CD4-positive, CD25-positive, alpha-beta regulatory T cell (primary cell): ENCODE measurements around the gene MLX. TPM values are rescaled to one million over a fixed set of nuclear protein-coding genes. Genes with fewer than 3 reads are reported as not detected.

Experiments
- ATAC-seq, 2 donors: fragments of 150-1000 bp; cut with Tn5 transposase; one replicate each; pipeline ENCODE4 v1.10.0; 2021; ENCODE audit warnings: low read depth in 2 of 2, moderate number of reproducible peaks in 2 of 2, moderate library complexity in 1 of 2
- DNase-seq, 3 donors: peaks; one replicate each; pipeline versions ENCODE4 v3.0.0 to v3.0.0-alpha.2; 2012 to 2022; ENCODE audit warnings: mixed read lengths in 1 of 3
- H3K27ac ChIP-seq: one replicate; pipeline ENCODE4 v1.7.0; 2013; ENCODE audit warnings: mild to moderate bottlenecking, low read length; ENCODE audit not compliant: insufficient read depth, poor library complexity, severe bottlenecking
- H3K27me3 ChIP-seq: one replicate; pipeline ENCODE4 v1.7.0; 2013; ENCODE audit warnings: low read length; ENCODE audit not compliant: control insufficient read depth, insufficient read depth
- H3K36me3 ChIP-seq: one replicate; pipeline ENCODE4 v1.7.0; 2013; ENCODE audit warnings: mild to moderate bottlenecking, low read length, moderate library complexity; ENCODE audit not compliant: control insufficient read depth, insufficient read depth
- H3K4me1 ChIP-seq: 2 replicates; pipeline ENCODE4 v1.7.0; 2013; ENCODE audit warnings: mild to moderate bottlenecking, low read length; ENCODE audit not compliant: insufficient read depth, control insufficient read depth, poor library complexity, severe bottlenecking
- H3K4me3 ChIP-seq: one replicate; pipeline ENCODE4 v1.7.0; 2013; ENCODE audit warnings: low read depth, mild to moderate bottlenecking, low read length, moderate library complexity
- H3K9me3 ChIP-seq, 2 experiments: 1 replicate in 1 of 2; 2 replicates in 1 of 2; pipeline ENCODE4 v1.7.0; 2013; ENCODE audit warnings: low read length in 2 of 2, mild to moderate bottlenecking in 1 of 2, moderate library complexity in 1 of 2; ENCODE audit not compliant: control insufficient read depth in 2 of 2
- H3K27ac Mint-ChIP-seq, 3 donors: one replicate each; pipeline ENCODE4 v1.8.0; 2020 to 2022; ENCODE audit warnings: mild to moderate bottlenecking in 3 of 3, mixed read lengths in 3 of 3, moderate library complexity in 2 of 3
- H3K27me3 Mint-ChIP-seq: one replicate; pipeline ENCODE4 v1.8.0; 2022; ENCODE audit warnings: mild to moderate bottlenecking, mixed read lengths
- H3K36me3 Mint-ChIP-seq: one replicate; pipeline ENCODE4 v1.8.0; 2020; ENCODE audit warnings: mixed read lengths
- H3K4me1 Mint-ChIP-seq, 4 donors: one replicate each; pipeline ENCODE4 v1.8.0; 2020 to 2022; ENCODE audit warnings: mixed read lengths in 4 of 4, mild to moderate bottlenecking in 1 of 4
- H3K4me3 Mint-ChIP-seq, 4 donors: one replicate each; pipeline ENCODE4 v1.8.0; 2020 to 2022; ENCODE audit warnings: mild to moderate bottlenecking in 4 of 4, mixed read lengths in 4 of 4, moderate library complexity in 3 of 4
- H3K9me3 Mint-ChIP-seq, 7 donors: one replicate each; pipeline ENCODE4 v1.8.0; 2020 to 2022; ENCODE audit warnings: mixed read lengths in 7 of 7, mild to moderate bottlenecking in 3 of 7, moderate library complexity in 2 of 7
- polyA plus RNA-seq, 4 donors: library from polyadenylated mRNA; unstranded; fragments of 300-500 nt; fragmentation: Illumina TruSeq; gene quantifications; one replicate each; pipeline ENCODE4 v1.2.3, GENCODE V29; 2021
- total RNA-seq: library from RNA; stranded (reverse); gene quantifications from one replicate; pipeline ENCODE4 v1.2.3, GENCODE V29; 2022

The MLX gene
- total and polyA plus RNA-seq, 5 donors from 2014 or later = 40.8 to 55.4 (median 44.7) TPM

DNA sequence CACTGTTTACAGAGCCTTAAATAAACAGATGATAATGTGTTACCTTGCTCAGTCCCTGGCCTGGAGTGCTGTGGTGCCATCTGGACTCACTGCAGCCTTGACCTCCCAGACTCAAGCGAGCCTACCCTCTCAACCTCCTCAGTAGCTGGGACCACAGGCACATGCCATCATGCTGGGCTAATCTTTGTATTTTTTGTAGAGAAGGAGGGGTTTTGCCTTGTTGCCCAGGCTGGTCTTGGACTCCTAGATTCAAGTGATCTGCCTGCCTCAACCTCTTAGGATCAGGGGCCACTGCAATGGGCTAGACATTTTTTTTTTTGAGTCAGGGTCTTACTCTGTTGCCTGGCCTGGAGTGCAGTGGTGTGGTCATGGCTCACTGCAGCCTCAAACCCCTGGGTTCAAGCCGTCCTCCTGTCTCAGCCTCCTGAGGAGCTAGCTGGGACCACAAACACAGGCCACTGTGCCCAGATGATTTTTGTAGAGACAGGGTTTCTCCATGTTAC, 35.9 kb upstream of the MLX start:
- H3K4me3 Mint-ChIP-seq = peak overlapping the region in 3 of 4 donors; percentile 76 to 85 (median 84)
- H3K27ac Mint-ChIP-seq = peak overlapping the region; percentile 32 to 59 (median 38)
- H3K36me3 Mint-ChIP-seq = no peaks in the 10 kb centered on the region
- Histone ChIP-seq H3K4me3 (no peak overlapping the region), H3K4me1 (peaks cover 23% of the 10 kb centered on the region), H3K27ac (no peak overlapping the region), H3K36me3 (no peaks in the 10 kb centered on the region), H3K9me3 (no peaks in the 10 kb centered on the region), H3K27me3 (no peaks in the 10 kb centered on the region)
- peaks cover 10 to 45% (median 29%) of the 10 kb centered on the region in 4 donors for H3K4me1 Mint-ChIP-seq
- peaks cover 20% of the 10 kb centered on the region for H3K27me3 Mint-ChIP-seq
- ATAC-seq (no peak), DNase-seq (no peak)
- no peaks in the 10 kb centered on the region for H3K9me3 Mint-ChIP-seq

- Histone ChIP-seq H3K4me3 (peak overlapping the region; percentile 59), H3K27ac (no peak overlapping the region), H3K27me3 (no peaks in the 10 kb centered on the region), H3K9me3 (no peaks in the 10 kb centered on the region), H3K36me3 (no peaks in the 10 kb centered on the region), H3K4me1 (peaks cover 26% of the 10 kb centered on the region)
- peak overlapping the region; percentile 32 to 69 (median 38) for H3K27ac Mint-ChIP-seq
- no peaks in the 10 kb centered on the region for H3K9me3 Mint-ChIP-seq
- peaks cover 20% of the 10 kb centered on the region for H3K27me3 Mint-ChIP-seq
- peak overlapping the region; percentile 39 to 85 (median 80) for H3K4me3 Mint-ChIP-seq
- H3K36me3 Mint-ChIP-seq = no peaks in the 10 kb centered on the region
- peaks cover 10 to 47% (median 30%) of the 10 kb centered on the region in 4 donors for H3K4me1 Mint-ChIP-seq
- DNase-seq (peak; percentile 42 to 49 (median 47)), ATAC-seq (peak in 1 of 2 donors; percentile 21)
Measured at GRCh38 chr17:42531455-42532354, 35.2 kb upstream of the MLX start.

DNA sequence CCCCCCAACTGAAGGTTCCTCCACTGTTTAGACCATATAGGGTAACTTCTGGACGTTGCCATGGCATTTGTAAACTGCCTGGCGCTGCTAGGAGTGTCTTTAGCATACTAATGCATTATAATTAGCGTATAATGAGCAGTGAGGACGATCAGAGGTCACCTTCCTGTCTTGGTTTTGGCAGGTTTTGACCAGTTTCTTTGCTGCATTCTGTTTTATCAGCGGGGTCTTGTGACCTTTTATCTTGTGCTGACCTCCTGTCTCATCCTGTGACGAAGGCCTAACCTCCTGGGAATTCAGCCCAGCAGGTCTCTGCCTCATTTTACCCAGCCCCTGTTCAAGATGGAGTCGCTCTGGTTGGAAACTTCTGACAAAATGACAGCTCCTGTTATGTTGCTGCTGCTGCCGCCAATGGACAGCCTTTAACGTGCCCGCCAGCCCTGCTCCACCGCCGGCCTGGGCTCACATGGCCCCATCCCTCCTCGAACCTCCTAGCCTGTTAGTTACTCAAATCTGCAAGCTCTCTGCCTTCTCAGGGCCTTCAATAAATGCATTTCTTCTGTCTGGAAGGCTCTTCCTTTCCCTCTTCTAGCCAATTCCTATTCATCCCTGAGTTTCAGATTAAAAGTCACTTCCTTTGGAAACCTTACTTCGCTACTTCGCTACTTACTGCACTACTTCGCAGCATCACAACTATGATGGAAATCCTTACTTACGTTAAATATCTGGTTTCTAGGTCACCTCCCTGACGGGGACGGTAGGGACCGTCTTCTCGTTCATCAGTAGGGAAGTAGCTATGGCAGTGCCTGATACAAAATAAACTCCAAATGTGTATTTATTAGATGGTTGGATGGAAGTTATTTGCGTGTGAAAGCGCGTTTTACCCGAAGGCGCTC, 31.5 kb upstream of the MLX start:
- H3K36me3 ChIP-seq = no peaks in the 10 kb centered on the region
- H3K4me3 Mint-ChIP-seq = peak overlapping the region; percentile 69 to 88 (median 80)
- H3K27me3 Mint-ChIP-seq = peaks cover 17% of the 10 kb centered on the region
- H3K27me3 ChIP-seq = no peaks in the 10 kb centered on the region
- H3K4me3 ChIP-seq = peak overlapping the region; percentile 72
- H3K4me1 ChIP-seq = peaks cover 31% of the 10 kb centered on the region
- no peaks in the 10 kb centered on the region for H3K9me3 ChIP-seq
- DNase-seq = no peak
- peak overlapping the region; percentile 65 to 95 (median 72) for H3K27ac Mint-ChIP-seq
- no peak for ATAC-seq
- H3K9me3 Mint-ChIP-seq = no peaks in the 10 kb centered on the region
- H3K27ac ChIP-seq = peak overlapping the region; percentile 67
- H3K36me3 Mint-ChIP-seq = peaks cover 5% of the 10 kb centered on the region
- peaks cover 5 to 42% (median 30%) of the 10 kb centered on the region in 4 donors for H3K4me1 Mint-ChIP-seq

DNA sequence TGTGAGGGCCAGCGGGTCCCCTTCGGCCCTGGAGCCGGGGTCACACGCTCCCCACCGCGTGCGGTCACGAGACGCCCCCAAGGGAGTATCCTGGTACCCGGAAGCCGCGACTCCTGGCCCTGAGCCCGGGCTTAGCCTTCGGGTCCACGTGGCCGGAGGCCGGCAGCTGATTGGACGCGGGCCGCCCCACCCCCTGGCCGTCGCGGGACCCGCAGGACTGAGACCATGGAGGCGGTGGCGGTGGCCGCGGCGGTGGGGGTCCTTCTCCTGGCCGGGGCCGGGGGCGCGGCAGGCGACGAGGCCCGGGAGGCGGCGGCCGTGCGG, 30.9 kb upstream of the MLX start, which contains the start of gene NAGLU:
Gene NAGLU, plus strand, starts transcription at position 194 of the 324 bp plus-strand sequence. Its CDS starts 32 bp downstream, at position 226.
- Mint-ChIP-seq H3K9me3 (no peaks in the 10 kb centered on the region), H3K36me3 (peaks cover 5% of the 10 kb centered on the region), H3K27ac (peak within 1 kb of the TSS; percentile 65 to 95 (median 94)), H3K4me1 (peaks cover 5 to 42% (median 27%) of the 10 kb centered on the region in 4 donors), H3K27me3 (peaks cover 14% of the 10 kb centered on the region), H3K4me3 (peak within 1 kb of the TSS; percentile 76 to 92 (median 88))
- Histone ChIP-seq H3K9me3 (no peaks in the 10 kb centered on the region), H3K27ac (peak within 1 kb of the TSS; percentile 67), H3K36me3 (no peaks in the 10 kb centered on the region), H3K4me3 (peak within 1 kb of the TSS; percentile 72), H3K27me3 (no peaks in the 10 kb centered on the region), H3K4me1 (peaks cover 27% of the 10 kb centered on the region)
- peak; percentile 69 to 89 (median 74) for DNase-seq
- ATAC-seq = peak; percentile 83 to 91

DNA sequence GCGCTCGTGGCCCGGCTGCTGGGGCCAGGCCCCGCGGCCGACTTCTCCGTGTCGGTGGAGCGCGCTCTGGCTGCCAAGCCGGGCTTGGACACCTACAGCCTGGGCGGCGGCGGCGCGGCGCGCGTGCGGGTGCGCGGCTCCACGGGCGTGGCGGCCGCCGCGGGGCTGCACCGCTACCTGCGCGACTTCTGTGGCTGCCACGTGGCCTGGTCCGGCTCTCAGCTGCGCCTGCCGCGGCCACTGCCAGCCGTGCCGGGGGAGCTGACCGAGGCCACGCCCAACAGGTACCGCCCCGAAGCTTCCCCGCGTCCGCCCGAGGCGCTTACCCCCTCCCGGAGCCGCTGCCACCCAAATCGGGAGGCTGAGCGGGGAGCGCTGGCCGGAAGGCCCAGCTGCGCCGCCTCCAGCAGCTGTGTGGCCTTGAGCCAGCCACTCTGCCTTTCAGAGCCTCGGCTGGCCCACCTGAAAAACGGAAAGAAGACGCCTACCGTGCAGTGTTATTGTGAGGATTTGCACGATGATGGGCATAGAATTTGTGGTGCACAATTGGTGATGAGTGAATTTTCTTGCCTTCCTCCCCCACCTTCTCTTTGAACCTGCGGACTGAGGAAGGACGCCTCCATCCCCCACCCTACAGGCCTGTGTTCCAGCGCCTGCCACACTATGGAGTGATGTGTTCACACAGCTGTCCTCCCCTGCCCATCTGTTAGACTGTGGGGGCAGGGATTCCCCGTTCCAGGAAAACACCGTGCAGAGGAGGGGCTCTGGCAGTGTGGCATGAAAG, 30.3 kb upstream of the MLX start:
- Histone ChIP-seq H3K4me1 (peaks cover 28% of the 10 kb centered on the region), H3K27ac (peak overlapping the region; percentile 23), H3K27me3 (no peaks in the 10 kb centered on the region), H3K9me3 (no peaks in the 10 kb centered on the region), H3K36me3 (no peaks in the 10 kb centered on the region), H3K4me3 (peak overlapping the region; percentile 68)
- H3K27ac Mint-ChIP-seq = peak overlapping the region in 2 of 3 donors; percentile 63 to 94
- DNase-seq (peak; percentile 59 to 84 (median 67)), ATAC-seq (peak; percentile 59 to 71)
- H3K36me3 Mint-ChIP-seq = peaks cover 8% of the 10 kb centered on the region
- peaks cover 3 to 42% (median 23%) of the 10 kb centered on the region in 4 donors for H3K4me1 Mint-ChIP-seq
- no peaks in the 10 kb centered on the region for H3K9me3 Mint-ChIP-seq
- H3K27me3 Mint-ChIP-seq = peaks cover 9% of the 10 kb centered on the region
- peak overlapping the region; percentile 71 to 92 (median 88) for H3K4me3 Mint-ChIP-seq

GRCh38 chr17:42537156-42537805, 29.6 kb upstream of the MLX start:
- H3K27ac Mint-ChIP-seq = peak overlapping the region in 1 of 3 donors; percentile 94
- no peaks in the 10 kb centered on the region for H3K27me3 ChIP-seq
- H3K36me3 Mint-ChIP-seq = peaks cover 8% of the 10 kb centered on the region
- peaks cover 24% of the 10 kb centered on the region for H3K4me1 ChIP-seq
- DNase-seq = no peak
- peak overlapping the region; percentile 68 for H3K4me3 ChIP-seq
- no peaks in the 10 kb centered on the region for H3K9me3 ChIP-seq
- no peak overlapping the region for H3K27ac ChIP-seq
- no peaks in the 10 kb centered on the region for H3K9me3 Mint-ChIP-seq
- H3K27me3 Mint-ChIP-seq = peaks cover 5% of the 10 kb centered on the region
- no peaks in the 10 kb centered on the region for H3K36me3 ChIP-seq
- no peak for ATAC-seq
- peak overlapping the region; percentile 71 to 92 (median 88) for H3K4me3 Mint-ChIP-seq
- peaks cover 0 to 39% (median 20%) of the 10 kb centered on the region in 4 donors for H3K4me1 Mint-ChIP-seq
